Measurements from ENCODE around the gene HEXA.
"Not testable (repeated sequence)": the region's sequence is repeated elsewhere in the genome, so short reads cannot be mapped to it uniquely, and the experiment has no call there.

Gene HEXA

DNA sequence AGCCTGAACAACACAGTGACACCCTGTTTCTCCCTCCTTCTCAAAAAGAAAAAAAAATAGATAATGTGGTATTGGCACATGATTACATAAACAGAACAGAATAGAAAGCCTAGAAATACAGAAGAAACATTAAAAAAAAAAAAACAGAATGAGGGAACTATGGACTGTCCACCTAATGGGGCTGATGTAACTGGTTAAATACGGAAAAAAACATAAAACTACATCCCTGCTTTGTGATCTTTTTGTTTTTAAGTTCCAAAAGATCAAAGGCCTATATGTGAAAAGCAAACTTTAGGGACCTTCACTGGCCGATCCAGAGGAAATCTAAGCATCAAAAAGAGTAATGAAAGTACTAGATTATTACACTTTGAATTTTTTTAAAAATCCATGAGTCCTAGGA is 39.5 kb upstream of the HEXA start:
- Histone ChIP-seq H3K4me3 (IDR thresholded peaks at IDR 0.05; ENCODE audit: insufficient read depth, low read depth, low read length) (no peak overlapping the region), H4K20me1 (ENCODE audit: insufficient read depth) (no peaks in the 10 kb centered on the region), H3K27ac (no peak overlapping the region), H3K36me3 (ENCODE audit: insufficient read depth) (no peaks in the 10 kb centered on the region), H3K4me1 (ENCODE audit: low read depth, poor library complexity, severe bottlenecking) (no peaks in the 10 kb centered on the region), H3K9ac (no peak overlapping the region), H3K4me2 (no peak overlapping the region), H3K27me3 (ENCODE audit: insufficient read depth, low read depth) (no peaks in the 10 kb centered on the region), H2AFZ (ENCODE audit: low read depth) (no peak overlapping the region), H3K79me2 (ENCODE audit: insufficient read depth, low read depth) (no peaks in the 10 kb centered on the region)
- TF ChIP-seq CTCF (conservative IDR thresholded peaks at IDR 0.05; ENCODE audit: low read depth, low read length), result no peak

DNA sequence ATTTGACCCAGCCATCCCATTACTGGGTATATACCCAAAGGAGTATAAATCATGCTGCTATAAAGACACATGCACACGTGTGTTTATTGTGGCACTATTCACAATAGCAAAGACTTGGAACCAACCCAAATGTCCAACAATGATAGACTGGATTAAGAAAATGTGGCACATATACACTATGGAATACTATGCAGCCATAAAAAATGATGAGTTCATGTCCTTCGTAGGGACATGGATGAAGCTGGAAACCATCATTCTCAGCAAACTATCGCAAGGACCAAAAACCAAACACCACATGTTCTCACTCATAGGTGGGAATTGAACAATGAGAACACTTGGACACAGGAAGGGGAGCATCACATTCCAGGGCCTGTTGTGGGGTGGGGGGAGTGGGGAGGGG is 37.5 kb upstream of the HEXA start:
- not testable (repeated sequence) for H3K79me2 ChIP-seq (ENCODE audit: insufficient read depth, low read depth); H4K20me1 ChIP-seq (ENCODE audit: insufficient read depth); H3K4me1 ChIP-seq (ENCODE audit: low read depth, poor library complexity, severe bottlenecking); H3K4me3 ChIP-seq (IDR thresholded peaks at IDR 0.05; ENCODE audit: insufficient read depth, low read depth, low read length); H3K27me3 ChIP-seq (ENCODE audit: insufficient read depth, low read depth); H3K36me3 ChIP-seq (ENCODE audit: insufficient read depth); H3K27ac ChIP-seq; H3K9ac ChIP-seq; H2AFZ ChIP-seq (ENCODE audit: low read depth); H3K4me2 ChIP-seq

DNA sequence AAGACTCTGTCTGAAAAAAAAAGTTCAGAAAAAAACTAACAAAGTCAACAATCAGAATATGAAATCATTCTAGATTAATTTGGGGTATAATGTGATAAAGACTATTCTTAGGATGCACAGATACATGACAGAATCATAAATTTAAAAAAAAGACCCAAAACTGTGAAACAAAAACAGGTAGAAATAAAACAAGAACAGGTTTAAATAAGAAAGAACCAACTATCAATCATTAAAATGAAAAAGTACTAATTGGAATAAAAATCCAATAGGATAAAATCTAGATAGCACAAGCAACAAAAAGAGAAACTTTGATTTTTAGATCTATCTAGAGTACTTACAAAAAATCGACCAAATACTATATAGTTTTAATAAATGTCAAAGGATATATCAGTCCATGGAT is 35.7 kb upstream of the HEXA start:
- Histone ChIP-seq H3K4me1 (ENCODE audit: low read depth, poor library complexity, severe bottlenecking) (no peaks in the 10 kb centered on the region), H3K4me2 (no peak overlapping the region), H4K20me1 (ENCODE audit: insufficient read depth) (no peaks in the 10 kb centered on the region), H3K36me3 (ENCODE audit: insufficient read depth) (no peaks in the 10 kb centered on the region), H3K9ac (no peak overlapping the region), H3K4me3 (IDR thresholded peaks at IDR 0.05; ENCODE audit: insufficient read depth, low read depth, low read length) (no peak overlapping the region), H2AFZ (ENCODE audit: low read depth) (no peak overlapping the region), H3K27me3 (ENCODE audit: insufficient read depth, low read depth) (no peaks in the 10 kb centered on the region), H3K79me2 (ENCODE audit: insufficient read depth, low read depth) (no peaks in the 10 kb centered on the region), H3K27ac (no peak overlapping the region)
- no peak for TF ChIP-seq CTCF (conservative IDR thresholded peaks at IDR 0.05; ENCODE audit: low read depth, low read length)

GRCh38 chr15:72411111-72411510 is 35.3 kb upstream of the HEXA start:
- Histone ChIP-seq H3K4me2 (no peak overlapping the region), H3K9ac (no peak overlapping the region), H3K4me3 (IDR thresholded peaks at IDR 0.05; ENCODE audit: insufficient read depth, low read depth, low read length) (no peak overlapping the region), H3K79me2 (ENCODE audit: insufficient read depth, low read depth) (no peaks in the 10 kb centered on the region), H3K4me1 (ENCODE audit: low read depth, poor library complexity, severe bottlenecking) (no peaks in the 10 kb centered on the region), H3K27me3 (ENCODE audit: insufficient read depth, low read depth) (no peaks in the 10 kb centered on the region), H3K27ac (no peak overlapping the region), H4K20me1 (ENCODE audit: insufficient read depth) (no peaks in the 10 kb centered on the region), H2AFZ (ENCODE audit: low read depth) (no peak overlapping the region), H3K36me3 (ENCODE audit: insufficient read depth) (no peaks in the 10 kb centered on the region)
- TF ChIP-seq CTCF (conservative IDR thresholded peaks at IDR 0.05; ENCODE audit: low read depth, low read length), result no peak

DNA sequence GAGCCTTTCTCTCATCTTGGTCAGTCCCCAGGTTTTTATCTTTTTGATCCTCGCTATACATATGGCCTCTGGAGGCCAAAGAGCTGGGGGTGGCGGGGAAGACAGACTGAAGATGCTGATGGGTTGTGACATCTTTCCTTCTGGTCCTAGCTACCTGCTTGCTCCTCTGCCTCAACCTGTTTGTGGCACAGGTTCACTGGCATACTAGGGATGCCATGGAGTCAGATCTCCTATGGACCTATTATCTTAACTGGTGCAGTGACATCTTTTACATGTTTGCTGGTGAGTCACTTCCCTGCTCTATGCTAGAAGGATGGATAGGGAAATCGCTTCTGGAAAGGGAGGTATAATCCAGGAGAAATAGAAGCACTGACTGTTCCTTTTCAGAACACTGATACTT is 31.1 kb upstream of the HEXA start:
- H3K4me3 ChIP-seq (IDR thresholded peaks at IDR 0.05; ENCODE audit: insufficient read depth, low read depth, low read length), result no peak overlapping the region
- H3K27ac ChIP-seq, result no peak overlapping the region
- no peak overlapping the region for H3K9ac ChIP-seq
- no peaks in the 10 kb centered on the region for H3K36me3 ChIP-seq (ENCODE audit: insufficient read depth)
- H3K79me2 ChIP-seq (ENCODE audit: insufficient read depth, low read depth), result no peaks in the 10 kb centered on the region
- H3K4me2 ChIP-seq, result no peak overlapping the region
- no peaks in the 10 kb centered on the region for H4K20me1 ChIP-seq (ENCODE audit: insufficient read depth)
- TF ChIP-seq CTCF (conservative IDR thresholded peaks at IDR 0.05; ENCODE audit: low read depth, low read length), result no peak
- H3K4me1 ChIP-seq (ENCODE audit: low read depth, poor library complexity, severe bottlenecking), result no peaks in the 10 kb centered on the region
- no peaks in the 10 kb centered on the region for H3K27me3 ChIP-seq (ENCODE audit: insufficient read depth, low read depth)
- no peak overlapping the region for H2AFZ ChIP-seq (ENCODE audit: low read depth)

Measured in KMS-11 (cell line).